ENCODE data around the gene H2AZ2.
"Not testable (repeated sequence)": the region's sequence is repeated elsewhere in the genome, so short reads cannot be mapped to it uniquely, and the experiment has no call there.

H2AZ2 gene

DNA sequence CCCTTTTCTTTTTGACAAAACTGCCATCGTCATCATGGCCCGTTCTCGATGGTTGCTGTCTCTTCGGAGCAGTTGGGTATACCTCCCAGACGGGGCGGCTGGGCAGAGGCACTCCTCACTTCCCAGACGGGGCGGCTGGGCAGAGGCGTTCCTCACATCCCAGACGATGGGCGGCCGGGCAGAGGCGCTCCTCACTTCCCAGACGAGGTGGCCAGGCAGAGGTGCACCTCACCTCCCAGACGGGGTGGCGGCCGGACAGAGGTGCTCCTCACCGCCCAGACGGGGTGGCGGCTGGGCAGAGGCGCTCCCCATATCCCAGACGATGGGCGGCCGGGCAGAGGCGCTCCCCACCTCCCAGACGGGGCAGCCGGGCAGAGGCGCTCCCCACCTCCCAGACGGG lies 22.9 kb upstream of the H2AZ2 start:
- DNase-seq (ENCODE audit: low read depth in 1 of 2, low spot score in 1 of 2): not testable (repeated sequence)

DNA sequence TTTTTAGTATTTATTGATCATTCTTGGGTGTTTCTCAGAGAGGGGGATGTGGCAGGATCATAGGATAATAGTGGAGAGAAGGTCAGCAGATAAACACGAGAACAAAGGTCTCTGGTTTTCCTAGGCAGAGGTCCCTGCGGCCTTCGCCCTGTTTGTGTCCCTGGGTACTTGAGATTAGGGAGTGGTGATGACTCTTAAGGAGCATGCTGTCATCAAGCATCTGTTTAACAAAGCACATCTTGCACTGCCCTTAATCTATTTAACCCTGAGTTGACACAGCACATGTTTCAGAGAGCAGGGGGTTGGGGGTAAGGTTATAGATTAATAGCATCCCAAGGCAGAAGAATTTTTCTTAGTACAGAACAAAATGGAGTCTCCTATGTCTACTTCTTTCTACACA lies 22.4 kb upstream of the H2AZ2 start:
- DNase-seq (ENCODE audit: low read depth in 1 of 2, low spot score in 1 of 2): not testable (repeated sequence)

DNA sequence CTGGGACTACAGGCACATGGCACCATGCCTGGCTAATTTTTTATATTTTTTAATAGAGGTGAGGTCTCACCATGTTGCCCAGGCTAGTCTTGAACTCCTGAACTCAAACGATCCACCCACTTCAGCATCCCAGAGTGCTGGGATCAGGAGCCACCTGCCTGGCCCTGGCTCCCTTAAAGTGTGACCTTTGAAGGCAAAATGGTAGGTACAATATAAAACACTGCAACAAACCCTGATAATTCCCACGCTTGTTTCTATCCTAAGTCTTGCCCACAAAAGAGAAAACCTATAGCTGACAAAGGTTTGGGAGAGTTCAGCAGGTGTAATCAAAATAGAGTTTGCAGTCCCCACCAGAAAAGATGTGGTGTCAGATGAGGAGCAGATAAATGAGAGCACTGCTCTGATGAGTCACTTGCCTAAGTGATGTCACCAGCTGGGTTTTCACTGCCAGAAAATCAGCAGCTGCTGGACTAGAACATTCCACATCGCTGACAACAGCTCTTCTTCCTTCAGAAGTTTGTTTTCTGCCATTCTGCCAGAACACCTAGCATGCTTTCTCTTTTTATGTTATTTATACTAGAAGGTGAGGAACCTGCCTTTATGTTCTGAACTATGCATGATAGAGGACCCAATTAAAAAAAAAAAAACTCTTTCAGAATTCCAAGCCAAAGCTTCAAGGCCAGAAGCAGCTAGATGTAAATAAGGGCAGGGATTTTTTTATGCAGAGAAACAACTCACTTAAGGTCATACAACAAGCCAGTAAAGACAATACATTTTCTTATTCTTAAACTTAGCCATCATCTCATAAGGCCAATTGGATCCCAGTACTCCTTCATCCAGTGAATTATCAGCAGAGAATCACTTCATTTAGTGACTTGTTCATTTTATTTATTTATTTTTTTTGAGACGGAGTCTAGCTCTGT lies 19.4 kb upstream of the H2AZ2 start:
- DNase-seq (ENCODE audit: low read depth in 1 of 2, low spot score in 1 of 2): peak in 1 of 2 donors; percentile 25

DNA sequence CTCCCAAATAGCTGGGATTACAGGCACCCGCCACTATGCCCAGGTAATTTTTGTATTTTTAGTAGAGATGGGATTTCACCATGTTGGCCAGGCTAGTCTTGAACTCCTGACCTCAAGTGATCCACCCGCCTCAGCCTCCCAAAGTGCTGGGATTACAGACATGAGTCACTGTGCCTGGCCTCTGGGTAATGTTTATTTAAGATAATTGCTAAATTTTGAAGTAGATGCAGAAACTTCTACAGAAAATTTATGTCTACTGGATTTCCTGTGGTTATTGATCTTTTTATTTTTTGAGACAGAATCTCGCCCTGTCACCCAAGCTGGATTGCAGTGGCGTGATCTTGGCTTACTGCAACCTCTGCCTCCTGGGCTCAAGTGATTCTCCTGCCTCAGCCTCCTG lies 14.1 kb upstream of the H2AZ2 start:
- not testable (repeated sequence) for DNase-seq (ENCODE audit: low read depth in 1 of 2, low spot score in 1 of 2)

DNA sequence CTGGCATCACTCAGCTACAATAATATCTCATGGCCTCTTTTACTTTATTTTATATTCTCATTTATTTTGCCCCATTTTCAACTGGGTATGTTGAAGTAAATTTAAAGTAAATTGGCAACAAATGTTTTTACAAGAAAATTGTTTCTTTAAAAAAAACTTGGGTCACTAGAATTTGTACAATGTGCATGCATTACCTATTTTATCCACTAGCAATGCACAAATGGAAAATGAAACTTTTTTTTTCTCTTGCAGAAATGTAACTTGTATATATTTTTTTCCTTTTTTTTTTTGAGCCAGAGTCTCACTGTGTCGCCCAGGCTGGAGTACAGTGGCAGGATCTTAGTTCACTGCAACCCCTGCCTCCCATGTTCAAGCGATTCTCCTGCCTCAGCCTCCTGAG lies 10.3 kb upstream of the H2AZ2 start:
- no peak for DNase-seq (ENCODE audit: low read depth in 1 of 2, low spot score in 1 of 2)

DNA sequence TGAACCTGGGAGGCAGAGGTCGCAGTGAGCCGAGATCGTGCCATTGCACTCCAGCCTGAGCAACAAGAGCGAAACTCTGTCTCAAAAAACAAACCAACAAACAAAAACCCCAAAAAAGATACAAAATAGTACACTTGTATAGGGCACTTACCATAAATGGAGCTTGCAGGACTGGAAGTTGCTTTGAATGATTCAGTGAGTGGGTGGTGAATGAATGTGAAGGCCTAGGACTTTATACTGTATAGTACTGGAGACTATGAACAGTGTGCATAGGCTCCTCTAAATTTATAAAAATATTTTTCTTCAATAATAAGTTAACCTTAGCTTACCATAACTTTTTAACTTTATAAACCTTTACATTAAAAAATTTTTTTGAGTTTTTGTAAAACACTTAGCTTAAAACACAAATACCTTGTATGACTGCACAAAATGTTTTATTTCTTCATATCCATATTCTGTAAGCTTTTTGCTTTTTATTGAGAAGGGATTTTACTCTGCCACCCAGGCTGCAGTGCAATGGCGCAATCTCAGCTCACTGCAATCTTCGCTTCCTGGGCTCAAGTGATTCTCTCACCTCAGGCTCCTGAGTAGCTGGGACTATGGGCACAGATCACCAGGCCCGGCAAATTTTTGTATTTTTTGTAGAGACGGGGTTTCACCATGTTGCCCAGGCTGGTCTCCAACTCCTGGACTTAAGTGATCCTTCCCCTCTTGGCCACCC lies 6.9 kb upstream of the H2AZ2 start:
- DNase-seq (ENCODE audit: low read depth in 1 of 2, low spot score in 1 of 2): no peak

DNA sequence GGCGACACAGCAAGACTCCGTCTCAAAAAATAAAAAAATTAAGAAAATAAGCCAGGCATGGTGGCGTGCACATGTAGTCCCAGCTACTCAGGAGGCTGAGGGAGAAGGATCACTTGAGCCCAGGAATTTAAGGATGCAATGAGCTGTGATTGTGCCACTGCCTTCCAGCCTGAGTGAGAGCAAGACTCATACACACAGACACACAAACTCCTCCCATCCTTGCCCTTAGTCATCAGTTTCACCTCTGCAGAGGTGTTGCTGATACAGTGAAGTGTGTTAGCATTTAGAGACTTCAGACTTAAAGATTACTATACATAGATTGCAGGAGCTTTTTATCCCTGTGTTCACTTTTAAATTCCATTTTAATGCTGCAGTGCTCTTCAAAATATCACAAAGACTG lies 5.5 kb upstream of the H2AZ2 start:
- peak in 1 of 2 donors; percentile 27 for DNase-seq (ENCODE audit: low read depth in 1 of 2, low spot score in 1 of 2)

DNA sequence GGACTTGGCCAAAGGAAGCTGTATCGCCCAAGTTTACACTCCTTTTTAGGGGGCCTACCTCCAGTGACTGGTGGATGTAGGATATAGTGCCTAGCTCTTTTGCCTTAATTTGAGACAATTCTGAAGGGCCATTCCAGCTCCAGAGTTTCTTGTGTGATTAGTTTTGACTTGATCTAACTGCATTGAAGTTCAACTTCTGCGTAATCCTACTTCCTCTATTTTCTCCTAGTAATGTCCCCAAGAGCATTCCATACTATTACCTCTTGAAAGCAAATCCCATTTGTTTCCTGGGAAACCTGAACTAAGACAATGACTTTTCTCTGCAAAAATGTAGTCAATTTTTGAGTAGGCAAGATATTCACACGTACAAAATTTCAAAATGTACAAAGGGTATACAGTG lies 4.7 kb upstream of the H2AZ2 start:
- DNase-seq (ENCODE audit: low read depth in 1 of 2, low spot score in 1 of 2): no peak

DNA sequence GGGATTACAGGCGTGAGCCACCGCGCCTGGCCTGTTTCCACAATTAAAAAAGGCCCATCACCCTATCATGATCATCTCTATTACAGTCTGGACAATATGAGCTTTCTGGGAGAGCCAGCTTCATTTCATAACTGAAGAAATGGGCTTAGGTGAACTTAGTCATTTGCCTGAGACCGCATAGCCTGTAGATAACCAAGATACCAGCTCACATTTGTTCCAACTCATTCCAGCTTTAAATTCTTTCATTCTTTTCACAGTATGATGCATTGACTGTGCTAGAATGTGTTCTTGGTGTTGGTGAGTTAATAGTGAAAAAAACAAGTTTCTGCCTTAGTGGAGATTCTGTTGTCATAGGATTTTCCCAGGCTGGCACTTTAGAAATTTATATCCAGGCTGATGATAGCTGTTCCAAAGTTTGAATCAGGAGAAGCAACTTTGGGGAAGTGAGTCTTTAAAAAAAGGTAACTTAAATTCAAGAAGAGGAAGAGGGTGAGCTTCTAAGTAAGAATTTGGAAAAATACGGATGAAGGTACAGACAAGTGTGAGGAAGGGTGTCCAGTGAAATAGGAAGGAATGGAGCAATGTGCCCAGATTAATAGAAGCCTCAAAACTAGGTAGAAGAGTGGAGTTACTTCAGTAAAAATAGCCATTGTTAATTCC lies 2.1 kb upstream of the H2AZ2 start:
- no peak for DNase-seq (ENCODE audit: low read depth in 1 of 2, low spot score in 1 of 2)

DNA sequence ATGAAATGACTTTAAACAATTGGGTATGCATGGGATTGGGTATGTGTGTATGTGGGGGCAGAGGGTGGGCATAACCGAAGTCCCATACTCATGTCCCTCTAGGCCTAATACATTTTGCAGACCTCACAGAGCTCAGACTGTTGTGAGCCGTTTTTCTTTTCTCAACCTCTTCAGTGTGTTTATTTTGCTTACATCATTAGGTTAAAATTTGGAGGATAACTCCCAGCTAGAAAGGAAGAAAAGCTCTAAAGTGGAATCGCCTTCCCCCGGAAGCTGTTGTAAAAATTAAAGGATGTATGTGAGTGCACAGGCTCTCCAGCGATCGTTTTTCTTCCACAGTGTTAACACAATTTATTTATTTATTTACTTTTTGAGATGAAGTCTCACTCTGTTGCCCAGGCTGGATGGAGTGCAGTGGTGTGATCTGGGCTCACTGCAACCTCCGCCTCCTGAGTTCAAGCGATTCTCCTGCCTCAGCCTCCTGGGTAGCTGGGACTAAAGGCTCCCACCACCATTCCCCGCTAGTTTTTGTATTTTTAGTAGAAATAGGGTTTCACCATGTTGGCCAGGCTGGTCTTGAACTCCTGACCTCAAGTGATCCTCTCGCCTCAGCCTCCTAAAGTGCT lies 1.5 kb upstream of the H2AZ2 start:
- DNase-seq (ENCODE audit: low read depth in 1 of 2, low spot score in 1 of 2): no peak

DNA sequence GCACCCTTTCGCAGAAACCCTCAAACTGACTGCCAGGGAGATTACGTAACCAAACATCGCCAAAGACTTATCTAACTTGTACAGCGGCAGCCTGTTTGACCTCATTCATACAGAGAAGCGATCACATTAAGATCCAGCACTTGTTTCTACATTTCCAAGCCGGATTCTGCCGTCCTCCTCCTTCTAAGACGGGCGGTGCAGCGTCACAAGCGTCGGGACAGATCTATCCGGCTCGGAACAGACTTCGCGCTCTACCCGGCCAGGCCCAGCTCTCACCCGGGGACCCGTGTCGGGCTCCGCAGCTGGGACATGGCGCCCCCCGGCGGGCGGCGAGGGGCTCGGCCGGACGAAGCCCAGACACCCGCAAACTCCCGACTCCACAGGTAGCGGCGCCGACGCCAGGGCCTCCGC lies 373 bp downstream of the H2AZ2 start:
- peak; percentile 68 to 75 for DNase-seq (ENCODE audit: low read depth in 1 of 2, low spot score in 1 of 2)

DNA sequence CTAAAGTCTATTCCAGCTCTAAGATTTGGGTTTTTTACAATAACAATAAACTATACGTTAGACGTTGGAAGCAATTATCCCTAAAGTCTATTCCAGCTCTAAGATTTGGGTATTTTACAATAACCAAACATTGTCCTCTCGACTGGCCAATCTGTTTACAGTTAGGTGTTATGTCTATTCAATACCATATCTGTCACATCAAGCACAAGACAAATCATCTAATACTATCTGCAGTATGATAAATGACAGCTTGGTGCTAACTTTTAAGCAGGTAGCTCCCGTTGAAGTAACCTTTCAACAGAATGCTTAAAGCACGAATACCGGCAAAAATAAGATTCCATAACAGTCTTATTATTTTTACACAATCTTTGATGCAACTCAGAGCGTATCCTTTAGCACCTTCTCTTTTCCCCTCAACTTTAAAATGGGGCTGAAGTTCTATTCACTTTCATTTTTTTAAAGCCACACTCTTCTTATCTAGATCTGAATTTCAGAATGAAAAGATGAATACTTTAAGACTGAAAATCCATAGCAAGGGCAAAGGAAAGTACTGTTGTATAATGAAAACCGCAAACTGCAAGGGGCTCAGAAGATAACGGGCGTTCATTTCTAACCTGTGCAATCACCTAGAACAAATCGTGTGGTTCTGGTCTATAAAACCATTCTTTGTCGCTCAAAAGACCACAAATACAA lies 925 bp downstream of the H2AZ2 start:
- no peak for DNase-seq (ENCODE audit: low read depth in 1 of 2, low spot score in 1 of 2)

DNA sequence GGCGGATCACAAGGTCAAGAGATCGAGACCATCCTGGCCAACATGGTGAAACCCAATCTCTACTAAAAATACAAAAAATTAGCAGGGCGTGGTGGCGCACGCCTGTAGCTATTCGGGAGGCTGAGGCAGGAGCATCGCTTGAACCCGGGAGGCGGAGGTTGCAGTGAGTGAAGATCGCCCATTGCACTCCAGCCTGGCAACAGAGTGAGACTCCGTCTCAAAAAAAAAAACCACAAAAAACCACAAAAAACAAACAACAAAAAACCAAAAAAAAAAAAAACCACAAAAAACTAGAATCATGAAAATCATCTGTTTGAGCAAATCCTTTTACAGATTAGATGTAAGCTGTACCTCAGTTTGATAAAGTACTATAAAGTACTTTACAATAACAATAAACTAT lies 1.5 kb downstream of the H2AZ2 start:
- DNase-seq (ENCODE audit: low read depth in 1 of 2, low spot score in 1 of 2): not testable (repeated sequence)

DNA sequence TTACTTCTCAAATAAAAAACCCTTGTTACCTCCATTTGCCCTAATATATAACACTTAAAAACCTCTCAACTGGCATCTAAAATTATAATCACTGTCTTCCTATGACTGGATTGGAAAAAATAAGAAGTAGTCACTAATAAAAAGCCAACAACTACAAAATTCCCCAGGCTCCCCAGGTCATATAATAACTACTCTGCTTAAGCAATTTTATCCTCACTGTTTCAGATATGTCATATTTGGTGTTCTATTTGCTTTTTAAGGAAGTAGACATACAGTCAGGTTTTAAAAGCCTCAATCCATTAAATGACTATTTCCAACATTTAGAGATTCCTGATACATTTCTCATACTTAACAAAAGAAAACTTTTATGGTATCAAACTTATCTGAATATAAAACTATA lies 2.4 kb downstream of the H2AZ2 start:
- no peak for DNase-seq (ENCODE audit: low read depth in 1 of 2, low spot score in 1 of 2)

DNA sequence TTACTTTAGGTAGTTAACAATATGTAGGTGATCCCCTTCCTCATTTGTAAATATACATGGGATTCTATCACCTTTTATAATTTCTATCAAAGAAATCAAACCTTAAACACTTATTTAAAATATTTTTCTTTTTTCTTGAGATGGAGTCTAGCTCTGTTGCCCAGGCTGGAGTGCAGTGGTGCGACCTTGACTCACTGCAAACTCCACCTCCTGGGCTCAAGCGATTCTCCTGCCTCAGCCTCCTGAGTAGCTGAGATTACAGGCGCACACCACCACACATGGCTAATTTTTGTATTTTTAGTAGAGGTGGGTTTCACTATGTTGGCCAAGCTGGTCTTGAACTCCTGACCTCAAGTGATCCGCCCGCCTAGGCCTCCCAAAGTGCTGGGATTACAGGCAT lies 4.4 kb downstream of the H2AZ2 start:
- not testable (repeated sequence) for DNase-seq (ENCODE audit: low read depth in 1 of 2, low spot score in 1 of 2)

DNA sequence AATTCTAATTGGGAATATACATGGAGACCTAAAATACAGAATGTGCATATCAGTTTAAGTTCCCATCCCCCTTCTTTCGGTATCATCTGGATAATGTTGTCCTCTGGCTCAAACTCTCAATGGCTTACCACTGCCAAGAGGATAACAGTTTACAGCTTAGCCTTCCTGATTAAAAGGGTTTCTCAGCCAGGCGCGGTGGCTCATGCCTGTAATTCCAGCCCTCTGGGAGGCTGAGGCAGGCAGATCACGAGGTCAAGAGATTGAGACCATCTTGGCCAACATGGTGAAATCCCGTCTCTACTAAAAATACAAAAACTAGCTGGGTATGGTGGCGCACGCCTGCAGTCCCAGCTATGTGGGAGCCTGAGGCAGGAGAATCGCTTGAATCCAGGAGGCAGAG lies 5.2 kb downstream of the H2AZ2 start:
- not testable (repeated sequence) for DNase-seq (ENCODE audit: low read depth in 1 of 2, low spot score in 1 of 2)

DNA sequence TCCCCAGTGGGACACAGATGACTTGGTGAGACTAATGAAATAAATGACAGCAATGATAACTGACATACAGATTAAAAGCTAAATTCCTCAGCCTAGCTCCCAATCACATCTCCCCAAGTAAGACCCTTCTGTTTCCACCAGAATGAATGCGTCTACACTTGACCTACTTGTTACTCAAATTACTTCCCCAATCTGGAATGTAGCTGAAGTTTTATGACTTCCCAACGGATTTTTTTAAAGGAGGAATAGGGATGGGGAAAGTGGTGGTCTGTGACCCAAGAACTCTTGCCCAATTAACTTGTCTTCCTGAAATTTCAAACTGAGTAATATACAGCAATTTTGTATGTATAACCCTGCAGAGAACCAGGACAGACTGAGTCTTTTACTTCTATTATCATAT lies 9.1 kb downstream of the H2AZ2 start:
- no peak for DNase-seq (ENCODE audit: low read depth in 1 of 2, low spot score in 1 of 2)

DNA sequence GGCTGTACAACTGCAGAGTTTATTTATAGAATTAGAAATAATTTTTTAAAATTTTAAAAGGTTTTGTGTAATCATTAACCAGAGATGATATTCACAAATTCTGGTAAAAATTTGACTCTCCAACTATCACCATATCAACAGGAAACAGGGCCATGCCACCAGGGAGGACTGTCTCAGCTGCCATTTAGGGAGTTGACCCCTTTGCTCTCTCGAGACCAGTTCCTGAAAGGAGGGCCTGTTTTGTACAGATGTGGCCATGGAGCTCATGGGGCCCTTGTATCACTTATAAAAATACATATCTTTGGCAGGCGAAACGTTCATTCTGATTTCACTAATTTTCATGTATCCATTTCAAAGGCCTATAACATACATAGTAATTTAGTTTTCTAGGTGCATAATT lies 20.3 kb downstream of the H2AZ2 start:
- no peak for DNase-seq (ENCODE audit: low read depth in 1 of 2, low spot score in 1 of 2)

DNA sequence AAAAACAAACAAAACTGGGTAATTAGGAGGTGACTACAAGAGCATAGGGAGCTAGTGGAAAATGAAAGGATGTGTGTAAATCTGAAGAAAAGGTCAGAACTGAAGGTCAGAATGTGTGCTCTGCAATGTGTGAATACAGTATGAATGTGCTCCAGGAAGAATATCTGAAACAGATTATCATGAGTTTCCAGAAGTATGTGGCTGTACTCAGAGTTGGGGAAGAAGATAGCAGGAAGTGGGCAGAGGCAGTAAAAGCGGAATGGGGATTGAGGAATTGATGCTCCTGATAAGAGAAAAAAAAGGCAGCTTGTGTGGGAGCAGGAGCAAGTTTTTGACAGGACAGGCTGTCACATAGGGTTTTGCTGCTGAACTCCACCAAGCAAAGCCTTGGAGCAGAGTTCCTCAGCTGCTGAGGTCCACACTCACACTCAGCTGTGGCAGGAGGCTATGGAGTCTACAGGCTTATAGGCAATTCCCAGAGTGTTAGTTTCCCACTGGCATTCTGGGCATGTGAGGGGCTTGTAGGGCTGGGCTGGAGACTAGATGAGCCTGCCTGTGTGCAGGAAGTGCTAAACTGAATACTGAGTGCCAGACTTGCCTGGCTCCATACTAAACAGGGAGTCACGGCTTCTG lies 22.9 kb downstream of the H2AZ2 start:
- DNase-seq (ENCODE audit: low read depth in 1 of 2, low spot score in 1 of 2): no peak

DNA sequence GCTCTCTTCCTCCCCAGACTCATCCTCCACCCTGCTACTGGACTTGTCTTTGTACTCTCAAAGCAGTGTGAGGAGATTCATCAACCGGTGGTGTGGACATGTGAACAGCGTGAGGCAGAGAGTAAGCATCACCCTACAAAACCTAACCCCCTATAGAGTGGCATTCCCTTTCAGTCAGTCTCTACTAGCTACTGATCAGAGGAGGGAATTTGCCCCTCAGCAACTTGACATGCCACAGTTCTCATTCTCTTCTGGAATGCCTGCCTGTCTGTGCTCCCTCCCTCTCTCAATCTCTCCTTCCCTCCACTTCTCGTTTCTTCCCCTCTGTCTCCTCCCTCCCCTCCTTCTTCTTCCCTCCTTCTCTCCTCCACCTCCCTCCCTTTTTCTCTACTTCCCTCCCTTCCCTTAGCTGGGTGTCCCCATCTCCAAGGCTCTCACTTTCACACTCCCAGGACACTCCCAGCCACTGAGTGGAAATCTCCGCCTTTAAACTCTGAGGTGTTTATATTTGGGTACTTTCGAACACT lies 24.6 kb downstream of the H2AZ2 start:
- no peak for DNase-seq (ENCODE audit: low read depth in 1 of 2, low spot score in 1 of 2)

Data from activated CD4-positive, alpha-beta T cell treated with anti-CD3 and anti-CD28 coated beads, Interleukin-2, amount 50 U/mL, for 24 hours (primary cell).